ENCODE measurements around the gene PDZD2.

PDZD2 gene

DNA sequence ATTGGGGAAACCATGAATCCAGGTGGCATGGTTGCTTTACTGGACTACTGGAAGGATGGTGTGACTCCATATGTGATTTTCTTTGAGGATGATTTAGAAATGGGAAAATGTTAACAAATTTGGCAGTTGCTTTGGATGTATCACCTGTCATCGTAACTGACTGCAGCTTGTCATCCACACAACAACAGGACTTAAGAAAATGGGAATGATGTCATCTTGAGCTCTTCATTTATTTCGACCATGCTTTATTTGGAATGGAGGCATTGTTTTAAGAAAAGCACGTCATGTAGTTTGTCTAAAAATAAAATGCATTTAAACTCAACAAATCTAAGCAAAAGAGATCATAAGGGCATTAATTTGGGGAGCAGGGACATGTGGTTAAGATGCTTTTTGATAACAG lies 270.1 kb downstream of the PDZD2 start:
- Histone ChIP-seq H4K20me1 (ENCODE audit: control insufficient read depth, insufficient read depth, low read depth, low read length) (no peaks in the 10 kb centered on the region), H3K27me3 (ENCODE audit: control insufficient read depth, low read length) (no peaks in the 10 kb centered on the region; the same call in none of the 2 replicates), H3F3A (ENCODE audit: control insufficient read depth, insufficient read depth) (no peaks in the 10 kb centered on the region), H3K4me2 (ENCODE audit: low read length) (no peak overlapping the region), H3K27ac (ENCODE audit: low read depth, low read length) (no peak overlapping the region), H3K9me3 (ENCODE audit: control insufficient read depth, insufficient read depth, low read length) (no peaks in the 10 kb centered on the region), H3K36me3 (ENCODE audit: control insufficient read depth, low read length) (no peaks in the 10 kb centered on the region), H3K79me2 (ENCODE audit: control insufficient read depth, low read length) (no peaks in the 10 kb centered on the region), H3K4me3 (ENCODE audit: low read length) (no peak overlapping the region), H3K9me2 (replicated peaks; ENCODE audit: control insufficient read depth, low read length) (no peaks in the 10 kb centered on the region), H3K4me1 (ENCODE audit: control insufficient read depth, low read length) (no peaks in the 10 kb centered on the region)
- TF ChIP-seq CTCF (IDR thresholded peaks at IDR 0.05; ENCODE audit: low read depth, low read length, poor library complexity, severe bottlenecking): no peak
- no peak for TF ChIP-seq EZH2phosphoT487 (IDR thresholded peaks at IDR 0.05; ENCODE audit: borderline replicate concordance, low read length)

GRCh38 chr5:31911291-31912265 lies 272.6 kb downstream of the PDZD2 start:
- Histone ChIP-seq H3K9me3 (ENCODE audit: control insufficient read depth, insufficient read depth, low read length) (no peaks in the 10 kb centered on the region), H4K20me1 (ENCODE audit: control insufficient read depth, insufficient read depth, low read depth, low read length) (no peaks in the 10 kb centered on the region), H3K36me3 (ENCODE audit: control insufficient read depth, low read length) (no peaks in the 10 kb centered on the region), H3K79me2 (ENCODE audit: control insufficient read depth, low read length) (no peaks in the 10 kb centered on the region), H3K4me3 (ENCODE audit: low read length) (no peak overlapping the region), H3K4me1 (ENCODE audit: control insufficient read depth, low read length) (no peaks in the 10 kb centered on the region), H3K4me2 (ENCODE audit: low read length) (no peak overlapping the region), H3K9me2 (replicated peaks; ENCODE audit: control insufficient read depth, low read length) (no peaks in the 10 kb centered on the region), H3K27me3 (ENCODE audit: control insufficient read depth, low read length) (no peaks in the 10 kb centered on the region; the same call in none of the 2 replicates), H3F3A (ENCODE audit: control insufficient read depth, insufficient read depth) (no peaks in the 10 kb centered on the region), H3K27ac (ENCODE audit: low read depth, low read length) (no peak overlapping the region)
- TF ChIP-seq EZH2phosphoT487 (IDR thresholded peaks at IDR 0.05; ENCODE audit: borderline replicate concordance, low read length) (no peak), CTCF (IDR thresholded peaks at IDR 0.05; ENCODE audit: low read depth, low read length, poor library complexity, severe bottlenecking) (no peak)

- no peaks in the 10 kb centered on the region for H3K4me1 ChIP-seq (ENCODE audit: control insufficient read depth, low read length)
- TF ChIP-seq CTCF (IDR thresholded peaks at IDR 0.05; ENCODE audit: low read depth, low read length, poor library complexity, severe bottlenecking): no peak
- no peak for TF ChIP-seq EZH2phosphoT487 (IDR thresholded peaks at IDR 0.05; ENCODE audit: borderline replicate concordance, low read length)
- no peaks in the 10 kb centered on the region for H3K79me2 ChIP-seq (ENCODE audit: control insufficient read depth, low read length)
- H3K36me3 ChIP-seq (ENCODE audit: control insufficient read depth, low read length): no peaks in the 10 kb centered on the region
- H3K27me3 ChIP-seq (ENCODE audit: control insufficient read depth, low read length): no peaks in the 10 kb centered on the region; the same call in none of the 2 replicates
- no peaks in the 10 kb centered on the region for H4K20me1 ChIP-seq (ENCODE audit: control insufficient read depth, insufficient read depth, low read depth, low read length)
- no peaks in the 10 kb centered on the region for H3K9me2 ChIP-seq (replicated peaks; ENCODE audit: control insufficient read depth, low read length)
- H3K4me2 ChIP-seq (ENCODE audit: low read length): no peak overlapping the region
- H3K9me3 ChIP-seq (ENCODE audit: control insufficient read depth, insufficient read depth, low read length): no peaks in the 10 kb centered on the region
- no peaks in the 10 kb centered on the region for H3F3A ChIP-seq (ENCODE audit: control insufficient read depth, insufficient read depth)
- H3K27ac ChIP-seq (ENCODE audit: low read depth, low read length): no peak overlapping the region
- no peak overlapping the region for H3K4me3 ChIP-seq (ENCODE audit: low read length)
These were observed 274.9 kb downstream of the PDZD2 start for GRCh38 chr5:31913808-31914207.

Data from DOHH2 (cell line).